ENCODE measurements around the gene LEF1. TPM values are rescaled to one million over a fixed set of nuclear protein-coding genes. Genes with fewer than 3 reads are reported as not detected.
A peak's percentile ranks its signal among the peaks of the same experiment; 100 is the strongest.

The LEF1 gene
- total and polyA plus RNA-seq, 9 of the 15 experiments (the other 6 are each of a cell fraction or from before 2014, with no cell fraction given), result 15.1 to 81.1 (median 29.7) TPM

DNA sequence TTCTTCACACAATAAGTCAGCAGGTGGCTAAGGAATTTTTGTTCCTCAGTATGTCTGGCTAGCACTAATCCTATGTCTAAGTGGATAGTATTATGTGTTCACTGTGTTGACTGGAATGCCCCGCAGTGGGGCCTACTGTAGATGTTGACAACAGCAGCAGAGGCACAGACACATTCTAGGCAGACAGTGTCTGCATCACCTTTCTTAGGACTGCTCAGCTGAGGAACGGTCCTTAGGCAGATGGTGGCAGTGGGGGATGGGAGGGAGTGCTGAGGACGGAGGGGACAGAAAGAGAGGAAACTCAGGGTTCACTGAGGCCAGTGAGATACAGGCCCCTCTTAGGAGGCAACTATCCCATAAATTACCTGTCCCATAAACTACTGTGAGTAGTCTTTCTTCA is 44.6 kb upstream of the LEF1 start:
- ChIA-PET CTCF (ENCODE audit: low intra/inter-chr PET ratio) (no interaction called here), POLR2A (interaction anchor here (0.5 kb wide), 1 partner anchor 27 kb away, joined by 3 read pairs; no protein-coding TSS in a partner anchor)
- Histone ChIP-seq H3K79me2 (ENCODE audit: control insufficient read depth, insufficient read depth, low read length) (no peaks in the 10 kb centered on the region), H3K9ac (ENCODE audit: insufficient read depth in 1 of 2, low read depth in 2 of 2, low read length in 2 of 2) (no peak overlapping the region), H3K4me2 (ENCODE audit: insufficient read depth, low read length) (no peak overlapping the region), H3K27ac (ENCODE audit: extremely low read depth, low read depth, low read length) (no peak overlapping the region), H3K9me3 (replicated peaks; ENCODE audit: control insufficient read depth, insufficient read depth, low read depth, low read length) (no peaks in the 10 kb centered on the region), H3K36me3 (ENCODE audit: control insufficient read depth, insufficient read depth, low read length) (no peaks in the 10 kb centered on the region), H3K4me3 (no peak overlapping the region), H2AFZ (ENCODE audit: low read depth, low read length) (no peak overlapping the region), H3K27me3 (ENCODE audit: control insufficient read depth in 2 of 2, insufficient read depth in 2 of 2, low read length in 2 of 2) (no peaks in the 10 kb centered on the region), H3K4me1 (replicated peaks in 1 of 2; ENCODE audit: control insufficient read depth in 2 of 2, insufficient read depth in 2 of 2, low read length in 2 of 2) (no peaks in the 10 kb centered on the region), H4K20me1 (replicated peaks; ENCODE audit: control insufficient read depth, insufficient read depth, low read length) (no peaks in the 10 kb centered on the region), H3K9me1 (ENCODE audit: control insufficient read depth, insufficient read depth, low read length) (no peaks in the 10 kb centered on the region)
- FAIRE-seq (no peak), DNase-seq (ENCODE audit: extremely low read depth in 1 of 4, low spot score in 3 of 4) (no peak), ATAC-seq (peak; percentile 44; the same call in 2 of the 3 replicates)
- in situ Hi-C loops (cut with MboI) (no loop called here), intact Hi-C loops (cut with micrococcal nuclease) (no loop called here)
- TF ChIP-seq ZNF561 (CRISPR knock-in tag; conservative IDR thresholded peaks at IDR 0.05), result no peak
- TF ChIP-seq NR4A1 (CRISPR knock-in tag; IDR thresholded peaks at IDR 0.05), result no peak
- no peak for TF ChIP-seq NR4A1 (tag; IDR thresholded peaks at IDR 0.05)
- TF ChIP-seq ZNF146 (CRISPR knock-in tag; IDR thresholded peaks at IDR 0.05; ENCODE audit: unreplicated experiment), result no peak
- no peak for TF ChIP-seq NONO (IDR thresholded peaks at IDR 0.05; ENCODE audit: low read depth in 2 of 2, low read length in 1 of 2)
- TF ChIP-seq, protein P1, sequence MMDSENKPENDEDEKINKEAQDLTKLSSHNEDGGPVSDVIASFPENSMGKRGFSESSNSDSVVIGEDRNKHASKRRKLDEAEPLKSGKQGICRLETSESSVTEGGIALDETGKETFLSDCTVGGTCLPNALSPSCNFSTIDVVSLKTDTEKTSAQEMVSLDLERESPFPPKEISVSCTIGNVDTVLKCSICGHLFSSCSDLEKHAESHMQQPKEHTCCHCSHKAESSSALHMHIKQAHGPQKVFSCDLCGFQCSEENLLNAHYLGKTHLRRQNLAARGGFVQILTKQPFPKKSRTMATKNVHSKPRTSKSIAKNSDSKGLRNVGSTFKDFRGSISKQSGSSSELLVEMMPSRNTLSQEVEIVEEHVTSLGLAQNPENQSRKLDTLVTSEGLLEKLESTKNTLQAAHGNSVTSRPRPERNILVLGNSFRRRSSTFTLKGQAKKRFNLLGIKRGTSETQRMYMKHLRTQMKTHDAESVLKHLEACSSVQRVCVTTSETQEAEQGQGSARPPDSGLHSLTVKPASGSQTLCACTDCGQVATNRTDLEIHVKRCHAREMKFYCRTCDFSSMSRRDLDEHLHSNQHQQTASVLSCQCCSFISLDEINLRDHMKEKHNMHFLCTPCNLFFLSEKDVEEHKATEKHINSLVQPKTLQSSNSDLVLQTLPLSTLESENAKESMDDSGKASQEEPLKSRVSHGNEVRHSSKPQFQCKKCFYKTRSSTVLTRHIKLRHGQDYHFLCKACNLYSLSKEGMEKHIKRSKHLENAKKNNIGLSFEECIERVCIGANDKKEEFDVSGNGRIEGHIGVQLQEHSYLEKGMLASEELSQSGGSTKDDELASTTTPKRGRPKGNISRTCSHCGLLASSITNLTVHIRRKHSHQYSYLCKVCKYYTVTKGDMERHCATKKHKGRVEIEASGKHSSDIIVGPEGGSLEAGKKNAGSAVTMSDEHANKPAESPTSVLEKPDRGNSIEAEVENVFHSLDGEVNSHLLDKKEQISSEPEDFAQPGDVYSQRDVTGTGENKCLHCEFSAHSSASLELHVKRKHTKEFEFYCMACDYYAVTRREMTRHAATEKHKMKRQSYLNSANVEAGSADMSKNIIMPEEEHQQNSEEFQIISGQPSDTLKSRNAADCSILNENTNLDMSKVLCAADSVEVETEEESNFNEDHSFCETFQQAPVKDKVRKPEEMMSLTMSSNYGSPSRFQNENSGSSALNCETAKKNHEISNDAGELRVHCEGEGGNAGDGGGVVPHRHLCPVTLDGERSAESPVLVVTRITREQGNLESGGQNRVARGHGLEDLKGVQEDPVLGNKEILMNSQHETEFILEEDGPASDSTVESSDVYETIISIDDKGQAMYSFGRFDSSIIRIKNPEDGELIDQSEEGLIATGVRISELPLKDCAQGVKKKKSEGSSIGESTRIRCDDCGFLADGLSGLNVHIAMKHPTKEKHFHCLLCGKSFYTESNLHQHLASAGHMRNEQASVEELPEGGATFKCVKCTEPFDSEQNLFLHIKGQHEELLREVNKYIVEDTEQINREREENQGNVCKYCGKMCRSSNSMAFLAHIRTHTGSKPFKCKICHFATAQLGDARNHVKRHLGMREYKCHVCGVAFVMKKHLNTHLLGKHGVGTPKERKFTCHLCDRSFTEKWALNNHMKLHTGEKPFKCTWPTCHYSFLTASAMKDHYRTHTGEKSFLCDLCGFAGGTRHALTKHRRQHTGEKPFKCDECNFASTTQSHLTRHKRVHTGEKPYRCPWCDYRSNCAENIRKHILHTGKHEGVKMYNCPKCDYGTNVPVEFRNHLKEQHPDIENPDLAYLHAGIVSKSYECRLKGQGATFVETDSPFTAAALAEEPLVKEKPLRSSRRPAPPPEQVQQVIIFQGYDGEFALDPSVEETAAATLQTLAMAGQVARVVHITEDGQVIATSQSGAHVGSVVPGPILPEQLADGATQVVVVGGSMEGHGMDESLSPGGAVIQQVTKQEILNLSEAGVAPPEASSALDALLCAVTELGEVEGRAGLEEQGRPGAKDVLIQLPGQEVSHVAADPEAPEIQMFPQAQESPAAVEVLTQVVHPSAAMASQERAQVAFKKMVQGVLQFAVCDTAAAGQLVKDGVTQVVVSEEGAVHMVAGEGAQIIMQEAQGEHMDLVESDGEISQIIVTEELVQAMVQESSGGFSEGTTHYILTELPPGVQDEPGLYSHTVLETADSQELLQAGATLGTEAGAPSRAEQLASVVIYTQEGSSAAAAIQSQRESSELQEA (IDR thresholded peaks at IDR 0.05; ENCODE audit: low read depth), result no peak
- no peak for TF ChIP-seq ZNF644 (tag; IDR thresholded peaks at IDR 0.05; ENCODE audit: low read depth)
- 39% methylated on average over 3 of the region's 3 CpGs for WGBS (ENCODE audit: insufficient coverage, low coverage, missing lambda C conversion rate)
- no TSS peak for BruUV-seq (replicated peaks)

Measured in K562 (cell line).